Activated CD4-positive, alpha-beta T cell treated with anti-CD3 and anti-CD28 coated beads for 48 hours (primary cell): ENCODE data around the gene C16orf78.

Experiments
- DNase-seq: peaks from one replicate; pipeline ENCODE4 v3.0.0-alpha.2; 2020

The C16orf78 gene

GRCh38 chr16:49398761-49399160 lies 25.2 kb downstream of the C16orf78 start:
- no peak for DNase-seq

- DNase-seq: no peak
These were observed 26.2 kb downstream of the C16orf78 start for GRCh38 chr16:49399594-49400364.

GRCh38 chr16:49400611-49401010 lies 27.0 kb downstream of the C16orf78 start:
- DNase-seq: no peak

- no peak for DNase-seq
These were observed 31.5 kb downstream of the C16orf78 start for GRCh38 chr16:49405123-49405522.

- no peak for DNase-seq
These were observed 31.9 kb downstream of the C16orf78 start for GRCh38 chr16:49405530-49405929.

- peak; percentile 82 for DNase-seq
These were observed 34.4 kb downstream of the C16orf78 start for GRCh38 chr16:49407873-49408550.

GRCh38 chr16:49409121-49409520 lies 35.5 kb downstream of the C16orf78 start:
- no peak for DNase-seq

GRCh38 chr16:49410226-49410625 lies 36.6 kb downstream of the C16orf78 start:
- DNase-seq: no peak

- no peak for DNase-seq
These were observed 37.7 kb downstream of the C16orf78 start for GRCh38 chr16:49411121-49411970.

GRCh38 chr16:49414671-49415070 lies 41.1 kb downstream of the C16orf78 start:
- no peak for DNase-seq

GRCh38 chr16:49415083-49415482 lies 41.5 kb downstream of the C16orf78 start:
- DNase-seq: no peak

GRCh38 chr16:49416001-49416675 lies 42.5 kb downstream of the C16orf78 start:
- DNase-seq: no peak

- DNase-seq: no peak
These were observed 43.8 kb downstream of the C16orf78 start for GRCh38 chr16:49417354-49417753.

GRCh38 chr16:49419006-49419405 lies 45.4 kb downstream of the C16orf78 start:
- no peak for DNase-seq

GRCh38 chr16:49419862-49420261 lies 46.3 kb downstream of the C16orf78 start:
- DNase-seq: no peak

GRCh38 chr16:49422896-49423295 lies 49.3 kb downstream of the C16orf78 start:
- no peak for DNase-seq

- DNase-seq: no peak
These were observed 51.4 kb downstream of the C16orf78 start for GRCh38 chr16:49424961-49425360.

- no peak for DNase-seq
These were observed 54.2 kb downstream of the C16orf78 start for GRCh38 chr16:49427771-49428170.

- no peak for DNase-seq
These were observed 55.2 kb downstream of the C16orf78 start for GRCh38 chr16:49428808-49429207.

GRCh38 chr16:49431040-49431439 lies 57.4 kb downstream of the C16orf78 start:
- DNase-seq: no peak

GRCh38 chr16:49431591-49432290 lies 58.1 kb downstream of the C16orf78 start:
- DNase-seq: no peak

- no peak for DNase-seq
These were observed 61.1 kb downstream of the C16orf78 start for GRCh38 chr16:49434733-49435132.
